Suprapubic skin (tissue), 4 donors: Measurements from ENCODE around the gene CD3D. TPM values are rescaled to one million over a fixed set of nuclear protein-coding genes. Genes with fewer than 3 reads are reported as not detected.

Experiments
- DNase-seq, 2 donors: peaks; one replicate each; pipeline ENCODE4 v3.0.0-alpha.2; 2019; ENCODE audit warnings: low spot score in 2 of 2
- H3K27ac ChIP-seq: fragments of 200-600 bp; sonication (generic); one replicate; pipeline ENCODE4 v1.5.1; 2019
- H3K27me3 ChIP-seq: fragments of 200-600 bp; sonication (generic); one replicate; pipeline ENCODE4 v1.5.1; 2019
- H3K36me3 ChIP-seq: fragments of 200-600 bp; sonication (generic); one replicate; pipeline ENCODE4 v1.5.1; 2019
- H3K4me1 ChIP-seq: fragments of 200-600 bp; sonication (generic); one replicate; pipeline ENCODE4 v1.5.1; 2019
- H3K4me3 ChIP-seq: fragments of 200-600 bp; sonication (generic); one replicate; pipeline ENCODE4 v1.5.1; 2019; ENCODE audit warnings: mild to moderate bottlenecking
- H3K9me3 ChIP-seq: fragments of 200-600 bp; sonication (generic); one replicate; pipeline ENCODE4 v1.5.1; 2019
- CTCF ChIP-seq, 2 donors: fragments of 200-600 bp in 1 of 2; fragments of 450-650 bp in 1 of 2; sonication (generic) in 1 of 2; IDR thresholded peaks; one replicate each; pipeline ENCODE4 v1.5.1; 2016 to 2019; ENCODE audit warnings: antibody characterized with exemption in 2 of 2, mild to moderate bottlenecking in 1 of 2, moderate library complexity in 1 of 2
- EP300 ChIP-seq: sonication (generic); formaldehyde crosslinking; IDR thresholded peaks from one replicate; pipeline ENCODE4 v1.6.1; 2017; ENCODE audit warnings: antibody characterized with exemption
- POLR2A ChIP-seq, 2 donors: fragments of 450-650 bp; IDR thresholded peaks; one replicate each; pipeline ENCODE4 v1.6.1; 2017; ENCODE audit warnings: antibody characterized with exemption in 2 of 2, mild to moderate bottlenecking in 2 of 2, moderate library complexity in 2 of 2
- POLR2AphosphoS5 ChIP-seq, 3 donors: sonication (generic); formaldehyde crosslinking; IDR thresholded peaks; one replicate each; pipeline ENCODE4 v1.6.1; 2017; ENCODE audit warnings: antibody characterized with exemption in 3 of 3
- WGBS: methylation state at CpG from one replicate; pipeline ENCODE4 v1.1.5; 2018; 5-methylcytosine and 5-hydroxymethylcytosine counted together
- total RNA-seq, 4 donors: library from RNA; depleted of rRNA; stranded (reverse); fragments of >200 nt; gene quantifications; one replicate each; pipeline ENCODE4 v1.1.0, GENCODE V29; 2016

The CD3D gene
- total RNA-seq, 4 donors from 2014 or later: 1.8 to 4.4 TPM; not detected in 2

DNA sequence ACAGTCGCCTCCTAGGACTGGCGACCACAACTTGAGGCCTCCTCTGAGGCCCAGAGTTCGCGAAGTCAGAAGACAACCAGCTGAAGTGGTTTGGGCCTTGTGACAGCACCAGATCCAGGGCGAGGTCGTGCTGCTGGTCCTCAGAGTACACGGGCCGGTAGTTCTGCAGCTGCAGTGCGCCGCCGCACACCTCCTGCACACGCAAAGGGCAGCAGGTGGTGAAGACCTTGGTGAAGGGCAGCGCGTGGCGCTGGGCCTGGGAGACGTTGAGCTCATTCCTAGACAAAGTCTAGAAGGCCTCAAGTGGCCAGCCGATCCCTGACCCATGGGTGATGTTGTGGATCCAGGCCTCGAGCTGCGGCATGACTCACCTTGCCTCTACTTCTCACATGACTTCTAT, 19.8 kb downstream of the CD3D start:
- no peak overlapping the region for H3K27ac ChIP-seq
- H3K4me3 ChIP-seq: no peak overlapping the region
- no peak for DNase-seq
- H3K27me3 ChIP-seq: no peaks in the 10 kb centered on the region
- H3K36me3 ChIP-seq: no peaks in the 10 kb centered on the region
- WGBS: 96% methylated on average over 19 of the region's 19 CpGs
- no peak for TF ChIP-seq CTCF (IDR thresholded peaks at IDR 0.05)
- no peak for TF ChIP-seq POLR2AphosphoS5 (IDR thresholded peaks at IDR 0.05)
- TF ChIP-seq POLR2A (IDR thresholded peaks at IDR 0.05): no peak
- no peak for TF ChIP-seq EP300
- no peaks in the 10 kb centered on the region for H3K9me3 ChIP-seq
- no peaks in the 10 kb centered on the region for H3K4me1 ChIP-seq

DNA sequence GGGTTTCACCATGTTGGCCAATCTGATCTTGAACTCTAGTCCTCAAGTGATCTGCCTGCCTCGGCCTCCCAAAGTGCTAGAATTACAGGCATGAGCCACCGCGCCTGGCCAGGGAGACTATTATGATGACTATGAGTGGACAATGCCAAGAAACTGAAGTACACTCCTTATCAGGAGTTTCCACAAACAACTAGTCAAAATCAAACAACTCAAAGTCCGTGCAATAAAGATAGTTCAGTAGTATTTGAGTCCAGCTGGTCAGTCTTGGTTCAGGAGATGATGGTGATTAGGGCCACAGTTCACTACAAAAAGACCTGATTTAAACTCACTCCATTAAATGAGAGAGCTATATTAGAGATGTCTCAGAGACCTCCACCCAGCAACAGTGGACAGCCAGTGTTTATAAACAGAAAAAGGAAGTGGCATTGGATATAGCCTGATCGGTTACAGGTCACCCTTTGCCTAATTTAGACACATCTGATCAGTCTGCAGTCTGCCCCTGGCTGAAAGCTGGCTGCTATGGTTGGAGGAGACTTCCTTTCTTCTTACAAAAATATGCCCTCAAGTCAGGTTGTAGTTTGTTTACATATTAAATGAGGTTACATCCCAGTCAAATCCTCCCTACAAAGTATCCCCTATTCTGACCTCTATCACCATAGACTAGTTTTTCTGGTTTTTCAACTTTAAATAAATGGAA, 21.0 kb downstream of the CD3D start:
- no peaks in the 10 kb centered on the region for H3K36me3 ChIP-seq
- H3K27ac ChIP-seq: no peak overlapping the region
- DNase-seq: no peak
- H3K4me1 ChIP-seq: peaks cover 6% of the 10 kb centered on the region
- TF ChIP-seq POLR2A (IDR thresholded peaks at IDR 0.05) (no peak), EP300 (no peak), CTCF (IDR thresholded peaks at IDR 0.05) (no peak), POLR2AphosphoS5 (IDR thresholded peaks at IDR 0.05) (no peak)
- no peak overlapping the region for H3K4me3 ChIP-seq
- no peaks in the 10 kb centered on the region for H3K9me3 ChIP-seq
- no peaks in the 10 kb centered on the region for H3K27me3 ChIP-seq
- WGBS: 76% methylated on average over 5 of the region's 5 CpGs

- 85% methylated on average over 3 of the region's 3 CpGs for WGBS
- no peak for TF ChIP-seq POLR2A (IDR thresholded peaks at IDR 0.05)
- no peak for TF ChIP-seq CTCF (IDR thresholded peaks at IDR 0.05)
- no peak for TF ChIP-seq POLR2AphosphoS5 (IDR thresholded peaks at IDR 0.05)
- no peak for TF ChIP-seq EP300
- peaks cover 16% of the 10 kb centered on the region for H3K4me1 ChIP-seq
Measured at GRCh38 chr11:118320515-118320914, 22.0 kb downstream of the CD3D start.

GRCh38 chr11:118319337-118319707, 23.2 kb downstream of the CD3D start:
- Histone ChIP-seq H3K36me3 (no peaks in the 10 kb centered on the region), H3K9me3 (no peaks in the 10 kb centered on the region), H3K27me3 (peaks cover 2% of the 10 kb centered on the region), H3K4me1 (peaks cover 20% of the 10 kb centered on the region), H3K4me3 (no peak overlapping the region), H3K27ac (no peak overlapping the region)
- 64% methylated on average over 1 of the region's 1 CpG for WGBS
- TF ChIP-seq POLR2AphosphoS5 (IDR thresholded peaks at IDR 0.05) (no peak), EP300 (no peak), CTCF (IDR thresholded peaks at IDR 0.05) (no peak), POLR2A (IDR thresholded peaks at IDR 0.05) (no peak)
- no peak for DNase-seq

More at GRCh38 chr11:118320515-118320914, 22.0 kb downstream of the CD3D start:
- Histone ChIP-seq H3K4me3 (no peak overlapping the region), H3K9me3 (no peaks in the 10 kb centered on the region), H3K27me3 (no peaks in the 10 kb centered on the region), H3K36me3 (no peaks in the 10 kb centered on the region), H3K27ac (no peak overlapping the region)
- no peak for DNase-seq

DNA sequence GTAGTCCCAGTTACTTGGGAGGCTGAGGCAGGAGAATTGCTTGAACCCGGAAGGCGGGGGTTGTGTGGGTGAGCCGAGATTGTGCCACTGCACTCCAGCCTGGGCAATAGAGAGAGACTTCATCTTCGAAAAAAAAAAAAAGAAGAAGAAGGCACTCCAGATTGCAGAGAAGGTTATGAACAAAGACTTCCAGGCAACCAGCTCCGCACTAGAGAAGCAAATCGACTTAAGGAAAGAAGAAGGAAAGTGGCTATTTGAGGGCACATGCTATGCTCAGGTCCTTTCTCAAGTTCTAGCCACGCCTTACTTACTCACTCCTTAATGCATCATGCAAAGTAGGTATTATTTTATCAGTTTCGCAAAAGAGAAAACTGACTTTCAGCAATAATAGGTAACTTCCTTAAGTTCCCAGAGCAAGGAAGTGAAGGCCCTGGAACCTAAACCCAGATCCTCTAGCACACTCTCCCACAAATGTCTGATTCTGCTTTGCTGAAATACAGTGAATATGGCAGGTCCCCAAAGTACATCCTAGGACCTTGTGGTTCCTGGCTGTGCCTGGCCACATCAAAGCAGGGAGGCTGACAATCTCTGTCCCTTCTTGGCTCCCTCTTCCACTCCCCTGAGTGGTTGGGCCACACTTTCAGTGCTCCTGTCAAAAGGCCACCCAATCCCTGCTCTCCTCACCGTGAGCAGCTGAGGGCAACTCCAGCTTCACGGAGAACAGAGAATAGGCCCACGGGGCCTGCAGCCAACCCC, 23.7 kb downstream of the CD3D start:
- no peaks in the 10 kb centered on the region for H3K9me3 ChIP-seq
- peaks cover 8% of the 10 kb centered on the region for H3K27me3 ChIP-seq
- no peak overlapping the region for H3K4me3 ChIP-seq
- no peaks in the 10 kb centered on the region for H3K36me3 ChIP-seq
- no peak for TF ChIP-seq POLR2AphosphoS5 (IDR thresholded peaks at IDR 0.05)
- no peak for TF ChIP-seq EP300
- no peak for TF ChIP-seq POLR2A (IDR thresholded peaks at IDR 0.05)
- no peak for TF ChIP-seq CTCF (IDR thresholded peaks at IDR 0.05)
- H3K27ac ChIP-seq: no peak overlapping the region
- H3K4me1 ChIP-seq: peaks cover 20% of the 10 kb centered on the region
- no peak for DNase-seq
- WGBS: 89% methylated on average over 11 of the region's 11 CpGs
